Measurements from ENCODE around the gene ZNHIT6. TPM values are rescaled to one million over a fixed set of nuclear protein-coding genes. Genes with fewer than 3 reads are reported as not detected.
A peak's percentile ranks its signal among the peaks of the same experiment; 100 is the strongest.

ZNHIT6 gene
- total RNA-seq, 1 experiment from 2014 or later, result 41.2 TPM

GRCh38 chr1:85608851-85609250 is 99.4 kb downstream of the ZNHIT6 start:
- Mint-ChIP-seq H3K4me1 (ENCODE audit: low read depth, unreplicated experiment) (peaks cover 88% of the 10 kb centered on the region), H3K27ac (ENCODE audit: unreplicated experiment) (peak overlapping the region; percentile 77)
- CTCF ChIA-PET, result no interaction called here

DNA sequence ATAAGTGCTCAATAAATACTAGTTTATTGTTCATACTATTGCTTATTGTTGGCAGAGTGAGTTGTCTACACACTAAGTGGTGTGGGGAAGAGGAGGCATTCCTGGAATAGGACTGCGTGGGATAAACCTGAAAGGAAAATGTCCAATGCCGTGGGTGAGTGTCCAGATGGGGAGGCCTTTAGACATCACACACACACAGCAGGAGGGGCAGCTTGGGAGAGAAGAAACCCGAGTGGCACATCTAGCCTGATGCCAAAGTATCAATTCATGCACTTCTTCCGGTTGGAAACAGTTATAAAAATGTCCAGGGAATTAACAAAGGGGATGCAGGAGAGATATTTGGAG is 100.3 kb downstream of the ZNHIT6 start:
- no peak for DNase-seq
- TSS peak; percentile 84 for BruUV-seq (replicated peaks)
- CTCF ChIA-PET, result interaction anchor here (0.5 to 3.1 kb wide), 9 partner anchors 21 to 1538 kb away, joined by 3 to 39 read pairs (median 6); partner anchors contain the start of genes CCN1 and ZNHIT6
- Mint-ChIP-seq H3K4me3 (ENCODE audit: low read depth, unreplicated experiment) (peak overlapping the region; percentile 40), H3K36me3 (ENCODE audit: insufficient read depth, unreplicated experiment) (peaks cover 47% of the 10 kb centered on the region), H3K27me3 (ENCODE audit: unreplicated experiment) (no peaks in the 10 kb centered on the region), H3K4me1 (ENCODE audit: low read depth, unreplicated experiment) (peaks cover 88% of the 10 kb centered on the region), H3K27ac (ENCODE audit: unreplicated experiment) (peak overlapping the region; percentile 88), H3K9me3 (ENCODE audit: low read depth, unreplicated experiment) (peaks cover 4% of the 10 kb centered on the region)
- intact Hi-C loops (cut with micrococcal nuclease; ENCODE audit: unreplicated experiment), result loop anchor here (2.0 to 5.0 kb wide), 3 partner anchors 23 to 243 kb away; partner anchors contain the start of gene ZNHIT6
- TF ChIP-seq, protein P1, sequence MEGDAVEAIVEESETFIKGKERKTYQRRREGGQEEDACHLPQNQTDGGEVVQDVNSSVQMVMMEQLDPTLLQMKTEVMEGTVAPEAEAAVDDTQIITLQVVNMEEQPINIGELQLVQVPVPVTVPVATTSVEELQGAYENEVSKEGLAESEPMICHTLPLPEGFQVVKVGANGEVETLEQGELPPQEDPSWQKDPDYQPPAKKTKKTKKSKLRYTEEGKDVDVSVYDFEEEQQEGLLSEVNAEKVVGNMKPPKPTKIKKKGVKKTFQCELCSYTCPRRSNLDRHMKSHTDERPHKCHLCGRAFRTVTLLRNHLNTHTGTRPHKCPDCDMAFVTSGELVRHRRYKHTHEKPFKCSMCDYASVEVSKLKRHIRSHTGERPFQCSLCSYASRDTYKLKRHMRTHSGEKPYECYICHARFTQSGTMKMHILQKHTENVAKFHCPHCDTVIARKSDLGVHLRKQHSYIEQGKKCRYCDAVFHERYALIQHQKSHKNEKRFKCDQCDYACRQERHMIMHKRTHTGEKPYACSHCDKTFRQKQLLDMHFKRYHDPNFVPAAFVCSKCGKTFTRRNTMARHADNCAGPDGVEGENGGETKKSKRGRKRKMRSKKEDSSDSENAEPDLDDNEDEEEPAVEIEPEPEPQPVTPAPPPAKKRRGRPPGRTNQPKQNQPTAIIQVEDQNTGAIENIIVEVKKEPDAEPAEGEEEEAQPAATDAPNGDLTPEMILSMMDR (IDR thresholded peaks at IDR 0.05; ENCODE audit: unreplicated experiment), result no peak

More at GRCh38 chr1:85608851-85609250, 99.4 kb downstream of the ZNHIT6 start:
- BruUV-seq (replicated peaks), result no TSS peak
- Mint-ChIP-seq H3K27me3 (ENCODE audit: unreplicated experiment) (no peaks in the 10 kb centered on the region), H3K36me3 (ENCODE audit: insufficient read depth, unreplicated experiment) (peaks cover 49% of the 10 kb centered on the region), H3K4me3 (ENCODE audit: low read depth, unreplicated experiment) (peak overlapping the region; percentile 36), H3K9me3 (ENCODE audit: low read depth, unreplicated experiment) (peaks cover 4% of the 10 kb centered on the region)
- intact Hi-C loops (cut with micrococcal nuclease; ENCODE audit: unreplicated experiment), result loop anchor here (5.0 kb wide), 1 partner anchor 98 kb away; the partner anchor contains the start of gene ZNHIT6
- no peak for DNase-seq
- TF ChIP-seq, protein P1 (IDR thresholded peaks at IDR 0.05; ENCODE audit: unreplicated experiment), result no peak

- peaks cover 88% of the 10 kb centered on the region for H3K4me1 Mint-ChIP-seq (ENCODE audit: low read depth, unreplicated experiment)
- intact Hi-C loops (cut with micrococcal nuclease; ENCODE audit: unreplicated experiment), result loop anchor here (2.0 to 5.0 kb wide), 3 partner anchors 23 to 243 kb away; partner anchors contain the start of gene ZNHIT6
- DNase-seq, result peak; percentile 89
- CTCF ChIA-PET, result interaction anchor here (0.5 to 3.1 kb wide), 13 partner anchors 22 to 1537 kb away, joined by 3 to 39 read pairs (median 5); partner anchors contain the start of genes CCN1 and ZNHIT6
- H3K9me3 Mint-ChIP-seq (ENCODE audit: low read depth, unreplicated experiment), result peaks cover 4% of the 10 kb centered on the region
- H3K27me3 Mint-ChIP-seq (ENCODE audit: unreplicated experiment), result no peaks in the 10 kb centered on the region
- H3K4me3 Mint-ChIP-seq (ENCODE audit: low read depth, unreplicated experiment), result peak overlapping the region; percentile 40
- H3K27ac Mint-ChIP-seq (ENCODE audit: unreplicated experiment), result peak overlapping the region; percentile 88
- BruUV-seq (replicated peaks), result no TSS peak
- peaks cover 41% of the 10 kb centered on the region for H3K36me3 Mint-ChIP-seq (ENCODE audit: insufficient read depth, unreplicated experiment)
- TF ChIP-seq, protein P1 (IDR thresholded peaks at IDR 0.05; ENCODE audit: unreplicated experiment), result no peak
Measured at GRCh38 chr1:85607126-85607920, 100.9 kb downstream of the ZNHIT6 start.

- TF ChIP-seq, protein P1 (IDR thresholded peaks at IDR 0.05; ENCODE audit: unreplicated experiment), result no peak
- peak overlapping the region; percentile 40 for H3K4me3 Mint-ChIP-seq (ENCODE audit: low read depth, unreplicated experiment)
- H3K27ac Mint-ChIP-seq (ENCODE audit: unreplicated experiment), result peak overlapping the region; percentile 88
- peaks cover 32% of the 10 kb centered on the region for H3K36me3 Mint-ChIP-seq (ENCODE audit: insufficient read depth, unreplicated experiment)
- H3K9me3 Mint-ChIP-seq (ENCODE audit: low read depth, unreplicated experiment), result peaks cover 4% of the 10 kb centered on the region
- BruUV-seq (replicated peaks), result no TSS peak
- DNase-seq, result no peak
- CTCF ChIA-PET, result interaction anchor here (0.7 to 3.1 kb wide), 10 partner anchors 22 to 298 kb away, joined by 3 to 39 read pairs (median 6); partner anchors contain the start of genes CCN1 and ZNHIT6
- intact Hi-C loops (cut with micrococcal nuclease; ENCODE audit: unreplicated experiment), result loop anchor here (1.0 to 5.0 kb wide), 4 partner anchors 22 to 244 kb away; partner anchors contain the start of gene ZNHIT6
- peaks cover 79% of the 10 kb centered on the region for H3K4me1 Mint-ChIP-seq (ENCODE audit: low read depth, unreplicated experiment)
- no peaks in the 10 kb centered on the region for H3K27me3 Mint-ChIP-seq (ENCODE audit: unreplicated experiment)
Measured at GRCh38 chr1:85606414-85606800, 101.8 kb downstream of the ZNHIT6 start.
